ENCODE results near the gene MAEA.

DNA sequence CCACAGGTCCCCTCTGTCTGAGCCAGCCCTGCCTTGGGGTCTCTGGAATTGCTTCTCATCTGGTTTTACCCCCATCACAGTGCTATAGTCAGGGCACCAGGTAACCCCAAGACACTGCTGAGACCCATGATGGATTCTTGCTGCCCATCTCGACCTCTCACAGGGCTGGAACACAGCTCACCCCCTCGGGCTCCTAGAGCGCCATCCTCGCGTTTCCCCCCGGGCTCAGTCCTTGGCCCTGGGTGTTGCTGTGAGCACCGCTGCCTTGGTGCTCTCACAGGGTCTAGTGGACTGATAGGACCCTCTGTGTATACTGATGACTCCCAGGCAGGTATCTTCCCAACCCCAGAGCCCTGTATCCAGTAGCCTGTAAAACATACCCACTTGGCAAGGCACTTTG, 8.8 kb downstream of the MAEA start:
- TF ChIP-seq, protein P1, sequence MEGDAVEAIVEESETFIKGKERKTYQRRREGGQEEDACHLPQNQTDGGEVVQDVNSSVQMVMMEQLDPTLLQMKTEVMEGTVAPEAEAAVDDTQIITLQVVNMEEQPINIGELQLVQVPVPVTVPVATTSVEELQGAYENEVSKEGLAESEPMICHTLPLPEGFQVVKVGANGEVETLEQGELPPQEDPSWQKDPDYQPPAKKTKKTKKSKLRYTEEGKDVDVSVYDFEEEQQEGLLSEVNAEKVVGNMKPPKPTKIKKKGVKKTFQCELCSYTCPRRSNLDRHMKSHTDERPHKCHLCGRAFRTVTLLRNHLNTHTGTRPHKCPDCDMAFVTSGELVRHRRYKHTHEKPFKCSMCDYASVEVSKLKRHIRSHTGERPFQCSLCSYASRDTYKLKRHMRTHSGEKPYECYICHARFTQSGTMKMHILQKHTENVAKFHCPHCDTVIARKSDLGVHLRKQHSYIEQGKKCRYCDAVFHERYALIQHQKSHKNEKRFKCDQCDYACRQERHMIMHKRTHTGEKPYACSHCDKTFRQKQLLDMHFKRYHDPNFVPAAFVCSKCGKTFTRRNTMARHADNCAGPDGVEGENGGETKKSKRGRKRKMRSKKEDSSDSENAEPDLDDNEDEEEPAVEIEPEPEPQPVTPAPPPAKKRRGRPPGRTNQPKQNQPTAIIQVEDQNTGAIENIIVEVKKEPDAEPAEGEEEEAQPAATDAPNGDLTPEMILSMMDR (conservative IDR thresholded peaks at IDR 0.05), result no peak
- no peak for TF ChIP-seq ZFX (IDR thresholded peaks at IDR 0.05)

All from C4-2B (cell line).